ENCODE measurements around the gene RASSF5.

The RASSF5 gene

DNA sequence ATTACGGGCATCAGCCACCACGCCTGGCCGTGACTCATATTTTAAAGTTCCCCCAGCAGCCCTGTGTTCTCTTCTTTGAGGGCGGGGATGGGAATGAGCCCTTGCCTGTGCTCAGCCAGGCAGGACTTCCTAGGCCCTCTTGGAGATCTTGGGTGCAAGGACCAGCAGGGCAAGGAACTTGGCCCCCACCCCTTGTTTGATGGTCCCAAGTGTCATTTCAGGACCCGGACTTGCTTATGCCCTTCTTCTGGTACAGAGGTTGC lies 9.3 kb downstream of the RASSF5 start:
- no peak for DNase-seq (ENCODE audit: low read depth)

GRCh38 chr1:206517784-206518183 lies 10.5 kb downstream of the RASSF5 start:
- DNase-seq (ENCODE audit: low read depth), result no peak

- no peak for DNase-seq (ENCODE audit: low read depth)
Measured at GRCh38 chr1:206518206-206518605, 10.9 kb downstream of the RASSF5 start.

GRCh38 chr1:206518743-206519142 lies 11.4 kb downstream of the RASSF5 start:
- DNase-seq (ENCODE audit: low read depth), result no peak

DNA sequence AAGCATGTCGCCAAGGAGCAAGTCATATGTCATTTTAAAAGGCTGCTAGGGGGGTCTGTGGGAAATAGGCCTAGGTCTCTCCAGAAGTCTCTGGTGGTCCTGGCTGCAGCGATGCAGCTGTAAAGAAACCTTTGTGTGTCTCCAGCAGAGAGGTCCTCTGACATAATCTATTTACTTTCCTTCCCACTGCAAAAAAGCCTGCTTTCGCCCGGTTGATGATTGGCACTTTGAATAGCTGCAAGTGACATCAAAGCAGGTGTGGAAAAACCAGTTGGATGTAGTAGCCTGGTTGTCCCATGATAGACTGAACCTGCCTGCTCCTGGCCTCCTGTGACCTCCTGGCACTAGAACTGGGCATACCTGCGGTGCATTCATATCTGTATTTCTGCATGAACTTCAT lies 13.8 kb downstream of the RASSF5 start:
- DNase-seq (ENCODE audit: low read depth), result no peak

- DNase-seq (ENCODE audit: low read depth), result no peak
Measured at GRCh38 chr1:206521694-206522402, 14.5 kb downstream of the RASSF5 start.

DNA sequence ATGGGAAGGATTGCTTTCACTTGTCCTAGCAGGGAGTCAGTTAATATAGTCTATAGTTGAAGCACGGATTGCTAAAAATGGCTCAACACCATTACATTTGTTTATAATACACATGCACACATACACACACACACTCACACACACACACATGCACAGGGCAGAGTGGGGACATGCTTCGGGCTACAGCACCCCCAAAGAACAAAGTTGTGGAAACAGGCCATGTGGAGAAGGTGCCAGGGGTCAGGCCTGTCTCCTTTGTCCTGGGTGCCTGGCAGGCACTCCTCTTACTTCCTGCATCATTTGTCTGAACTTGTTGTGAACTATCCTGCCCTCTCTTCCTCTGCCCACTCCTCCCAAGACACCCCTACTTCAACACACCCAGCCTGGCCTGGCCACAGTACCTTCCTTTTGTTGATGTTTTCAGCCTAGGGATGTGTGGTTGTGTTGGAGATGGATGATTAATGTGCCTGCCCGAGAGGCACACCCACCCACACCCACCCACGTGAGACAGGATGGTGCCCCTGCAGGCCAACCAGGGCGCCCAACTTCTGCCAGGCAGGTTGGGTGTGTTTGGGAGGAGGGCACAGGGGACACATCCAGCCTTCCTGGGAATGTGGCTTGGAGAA lies 17.5 kb downstream of the RASSF5 start:
- no peak for DNase-seq (ENCODE audit: low read depth)

DNA sequence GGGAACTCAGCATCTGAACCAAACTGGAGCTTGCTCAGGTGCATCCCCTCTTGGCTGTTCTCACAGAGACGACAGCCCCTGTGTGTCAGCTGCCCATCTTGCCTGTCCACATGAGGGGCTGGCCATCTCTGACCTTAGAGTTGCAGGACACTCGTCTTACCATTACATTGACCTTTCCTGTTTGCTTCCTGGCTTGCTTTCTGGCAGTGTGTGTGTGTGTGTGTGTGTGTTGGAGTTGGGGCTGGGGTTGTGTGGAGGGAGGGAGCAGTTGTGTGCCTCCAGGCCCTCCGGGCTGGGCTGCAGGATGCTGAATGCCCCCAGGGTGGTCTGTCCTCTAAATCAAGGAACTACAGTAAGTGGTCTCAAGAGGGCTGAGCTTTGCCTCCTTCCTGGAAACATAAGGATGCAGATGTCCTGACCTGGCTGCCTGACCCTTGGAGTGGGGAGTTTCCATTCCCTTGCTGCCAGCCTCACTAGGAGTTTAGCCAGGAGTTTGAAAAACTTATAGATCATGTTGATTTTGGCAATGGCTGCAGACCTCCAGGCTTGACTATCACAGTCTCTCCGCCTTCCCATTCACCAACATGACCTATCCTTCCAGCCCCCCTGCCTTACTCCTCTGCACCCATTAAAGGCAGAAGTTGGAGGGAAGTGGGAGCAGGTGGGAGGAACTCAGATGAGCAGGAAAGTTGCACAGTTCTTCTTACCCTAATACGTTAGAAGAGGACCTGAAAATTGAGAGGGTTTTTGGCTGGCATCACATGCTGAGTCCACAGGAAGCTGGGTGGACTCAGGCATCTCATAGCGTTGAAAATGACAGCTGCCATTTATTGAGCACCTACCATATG lies 19.0 kb downstream of the RASSF5 start:
- DNase-seq (ENCODE audit: low read depth), result no peak

DNA sequence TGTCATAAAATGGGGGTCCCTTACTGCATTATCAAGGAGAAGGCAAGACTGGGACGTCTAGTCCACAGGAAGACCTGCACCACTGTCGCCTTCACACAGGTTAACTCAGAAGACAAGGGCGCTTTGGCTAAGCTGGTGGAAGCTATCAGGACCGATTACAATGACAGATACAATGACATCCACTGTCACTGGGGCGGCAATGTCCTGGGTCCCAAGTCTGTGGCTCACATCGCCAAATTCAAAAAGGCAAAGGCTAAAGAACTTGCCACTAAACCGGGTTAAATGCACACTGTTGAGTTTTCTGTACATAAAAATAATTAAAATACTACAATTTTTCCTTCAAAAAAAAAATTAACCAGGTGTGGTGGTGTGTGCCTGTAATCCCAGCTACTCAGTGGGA lies 22.1 kb downstream of the RASSF5 start:
- DNase-seq (ENCODE audit: low read depth), result no peak

- DNase-seq (ENCODE audit: low read depth), result no peak
Measured at GRCh38 chr1:206532368-206532767, 25.0 kb downstream of the RASSF5 start.

DNA sequence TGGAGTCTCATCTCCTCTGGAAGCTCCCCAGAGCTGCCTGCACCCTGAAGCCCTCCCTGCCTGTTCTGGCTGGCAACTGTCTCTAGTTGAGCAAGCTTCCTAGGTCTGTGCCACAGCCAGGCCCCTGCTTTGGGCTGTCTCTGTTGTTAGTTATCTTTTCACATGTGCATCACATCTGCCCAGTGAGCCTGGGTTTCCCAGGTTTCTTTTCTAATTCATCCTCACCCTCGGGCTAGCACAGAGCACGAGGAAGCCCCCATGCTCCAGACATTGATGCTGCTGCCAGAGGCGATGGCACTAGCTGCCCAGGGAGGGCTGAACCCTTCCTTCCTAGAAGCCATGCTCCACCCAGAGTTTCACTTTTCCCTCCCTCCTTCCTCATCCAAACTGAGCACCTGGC lies 27.2 kb downstream of the RASSF5 start:
- DNase-seq (ENCODE audit: low read depth), result no peak

- DNase-seq (ENCODE audit: low read depth), result no peak
Measured at GRCh38 chr1:206535853-206536188, 28.5 kb downstream of the RASSF5 start.

DNA sequence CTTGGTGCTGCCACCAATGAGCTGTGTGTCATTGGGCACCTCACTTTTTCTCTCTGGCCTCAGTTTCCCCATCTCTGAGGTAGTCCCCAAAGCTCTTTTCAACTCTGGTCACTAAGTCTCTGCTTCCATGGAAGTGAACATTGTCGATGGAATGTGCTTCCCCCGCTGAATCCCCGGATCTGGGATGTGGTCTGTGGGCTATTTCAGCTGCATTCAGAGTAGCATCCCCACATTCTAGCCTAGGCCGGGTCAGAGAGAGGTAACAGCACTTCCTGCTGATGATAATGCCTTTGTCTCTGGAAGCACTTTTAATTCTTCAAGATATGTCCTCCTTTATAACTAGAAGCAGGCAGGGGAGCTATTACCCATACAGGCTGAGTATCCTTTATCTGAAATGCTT lies 29.8 kb downstream of the RASSF5 start:
- peak; percentile 37 for DNase-seq (ENCODE audit: low read depth)

DNA sequence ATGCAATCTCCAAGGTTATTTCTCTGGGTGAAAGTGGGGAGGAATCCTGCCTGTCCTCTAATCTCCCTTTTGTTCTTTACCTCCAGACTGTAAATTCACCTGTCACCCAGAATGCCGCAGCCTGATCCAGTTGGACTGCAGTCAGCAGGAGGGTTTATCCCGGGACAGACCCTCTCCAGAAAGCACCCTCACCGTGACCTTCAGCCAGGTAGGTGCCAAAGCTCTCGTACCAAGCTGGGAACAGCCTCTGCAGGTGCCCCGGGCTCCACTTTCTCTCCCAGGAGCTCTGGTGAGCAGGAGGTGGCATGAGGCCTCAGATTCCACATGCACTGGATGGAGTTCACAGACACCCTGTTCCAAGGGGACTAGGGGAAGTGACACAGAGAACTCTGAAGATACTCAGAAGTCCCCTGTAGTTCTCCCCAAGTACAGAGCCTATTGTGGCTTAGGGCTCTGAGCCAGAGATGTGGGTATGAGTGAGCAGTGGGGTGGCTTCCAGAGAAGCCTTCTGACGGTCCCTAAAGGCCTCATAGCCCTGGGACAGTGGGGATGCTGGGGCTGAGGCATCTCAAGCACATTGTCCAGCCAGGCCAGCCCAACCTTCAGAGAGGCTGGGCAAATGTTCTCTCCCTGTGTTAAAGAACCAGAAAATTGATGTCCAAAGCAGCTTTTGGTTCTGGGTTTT lies 30.9 kb downstream of the RASSF5 start:
- DNase-seq (ENCODE audit: low read depth), result no peak

- DNase-seq (ENCODE audit: low read depth), result no peak
Measured at GRCh38 chr1:206538901-206539640, 31.7 kb downstream of the RASSF5 start.

DNA sequence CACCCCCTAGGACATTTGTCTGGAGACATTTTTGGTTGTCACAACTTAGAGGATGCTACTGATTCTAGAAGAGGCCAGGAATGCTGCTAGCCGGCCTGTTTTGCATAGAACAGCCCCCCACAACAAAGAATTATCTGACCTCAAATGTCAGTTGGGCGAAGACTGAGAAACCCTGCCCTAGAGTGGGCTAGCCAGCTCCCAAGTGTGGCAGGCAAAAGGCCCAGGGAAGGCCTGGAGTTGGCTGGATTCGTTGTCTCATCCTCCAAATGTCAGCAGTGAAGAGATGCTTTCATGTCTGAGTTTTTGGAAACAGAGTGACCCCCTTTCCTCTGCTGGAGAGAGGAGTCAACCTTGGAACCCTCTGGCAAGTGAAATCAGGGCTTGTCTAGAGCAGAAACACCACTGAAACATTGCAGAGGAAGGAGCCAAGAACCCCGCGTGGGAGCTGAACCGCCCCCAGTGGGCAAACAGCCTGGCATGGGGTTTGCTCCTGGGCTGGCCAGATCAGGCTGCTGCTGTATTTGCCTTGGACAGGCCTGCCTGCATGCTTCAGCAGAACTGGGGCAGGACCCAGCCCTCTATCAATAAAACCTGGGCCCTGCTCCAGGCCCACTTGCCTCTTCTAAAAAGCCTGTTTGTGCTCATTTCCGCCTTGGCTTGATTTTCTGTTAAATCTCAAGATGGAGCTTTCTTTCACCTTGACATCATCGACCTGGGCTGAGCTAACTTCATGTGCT lies 32.9 kb downstream of the RASSF5 start:
- no peak for DNase-seq (ENCODE audit: low read depth)

DNA sequence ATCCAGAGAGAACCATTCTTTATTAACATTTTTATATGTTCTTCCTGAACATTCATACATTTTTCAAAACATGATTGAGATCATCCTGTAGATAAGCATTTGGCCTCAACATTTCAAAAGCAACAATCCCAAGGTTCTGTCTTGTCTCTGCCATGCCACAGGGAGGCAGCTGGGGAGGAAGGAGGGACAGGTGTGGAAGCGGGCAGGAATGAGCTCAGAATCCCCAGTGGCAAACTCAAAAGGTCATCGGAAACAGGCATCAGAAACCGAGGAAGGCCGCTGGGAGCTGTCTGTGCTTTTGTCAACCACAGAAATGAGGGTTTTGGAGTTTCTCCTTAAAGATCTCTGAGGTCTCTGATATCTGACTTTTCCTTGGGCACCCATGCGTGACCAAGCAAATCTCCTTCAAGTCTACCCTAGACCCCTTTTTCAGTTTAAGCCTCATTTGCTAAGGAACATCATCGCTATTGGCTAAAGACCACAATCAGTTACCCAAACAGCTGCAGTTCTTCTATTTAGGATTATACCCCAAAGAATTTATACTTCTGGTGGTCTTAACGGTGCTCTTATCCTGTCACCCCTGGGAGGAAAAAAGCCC lies 34.0 kb downstream of the RASSF5 start:
- DNase-seq (ENCODE audit: low read depth), result no peak

- DNase-seq (ENCODE audit: low read depth), result peak; percentile 31
Measured at GRCh38 chr1:206544562-206545257, 37.4 kb downstream of the RASSF5 start.

DNA sequence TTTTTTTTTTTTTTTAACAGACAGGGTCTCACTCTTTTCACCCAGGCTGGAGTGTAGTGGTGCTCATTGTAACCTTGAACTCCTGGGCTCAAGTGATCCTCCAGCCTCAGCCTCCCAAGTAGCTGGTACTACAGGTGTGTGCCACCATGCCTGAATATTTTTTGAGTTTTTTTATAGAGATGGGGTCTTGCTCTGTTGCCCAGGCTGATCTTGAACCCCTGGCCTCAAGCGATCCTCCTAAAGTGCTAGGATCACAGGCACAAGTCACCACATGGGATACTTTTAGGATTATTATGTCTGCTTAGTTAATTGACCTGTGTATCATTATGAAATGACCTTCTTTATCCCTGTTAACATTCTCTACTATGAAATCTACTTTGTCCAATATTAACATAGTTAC lies 38.0 kb downstream of the RASSF5 start:
- no peak for DNase-seq (ENCODE audit: low read depth)

- DNase-seq (ENCODE audit: low read depth), result no peak
Measured at GRCh38 chr1:206547104-206547503, 39.8 kb downstream of the RASSF5 start.

Measured in iris pigment epithelial cell (primary cell).